GM21825 (cell line): Measurements from ENCODE around the gene ZNF862.

Experiments used
- ATAC-seq: cut with Tn5 transposase; IDR thresholded peaks from one replicate; pipeline ENCODE4 v1.9.1; 2021; ENCODE audit warnings: mild to moderate bottlenecking, moderate library complexity; ENCODE audit not compliant: unreplicated experiment

ZNF862 gene

DNA sequence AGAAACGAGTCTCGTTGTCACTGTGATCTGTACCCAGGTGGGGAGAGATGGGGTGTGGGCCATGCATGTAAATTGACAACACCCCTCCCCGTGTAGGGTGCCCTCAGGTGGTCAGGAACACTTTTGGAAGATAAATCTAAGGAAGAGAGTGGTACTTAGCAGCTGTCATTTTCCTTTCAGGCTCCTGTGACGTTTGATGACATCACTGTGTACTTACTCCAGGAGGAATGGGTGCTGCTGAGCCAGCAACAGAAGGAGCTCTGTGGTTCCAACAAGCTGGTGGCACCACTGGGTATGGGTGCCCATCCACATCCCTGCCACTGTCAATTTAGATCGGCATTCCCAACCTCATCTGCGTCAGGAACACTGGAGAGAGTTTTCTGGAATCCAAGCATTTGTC is 6.3 kb downstream of the ZNF862 start:
- no peak for ATAC-seq

DNA sequence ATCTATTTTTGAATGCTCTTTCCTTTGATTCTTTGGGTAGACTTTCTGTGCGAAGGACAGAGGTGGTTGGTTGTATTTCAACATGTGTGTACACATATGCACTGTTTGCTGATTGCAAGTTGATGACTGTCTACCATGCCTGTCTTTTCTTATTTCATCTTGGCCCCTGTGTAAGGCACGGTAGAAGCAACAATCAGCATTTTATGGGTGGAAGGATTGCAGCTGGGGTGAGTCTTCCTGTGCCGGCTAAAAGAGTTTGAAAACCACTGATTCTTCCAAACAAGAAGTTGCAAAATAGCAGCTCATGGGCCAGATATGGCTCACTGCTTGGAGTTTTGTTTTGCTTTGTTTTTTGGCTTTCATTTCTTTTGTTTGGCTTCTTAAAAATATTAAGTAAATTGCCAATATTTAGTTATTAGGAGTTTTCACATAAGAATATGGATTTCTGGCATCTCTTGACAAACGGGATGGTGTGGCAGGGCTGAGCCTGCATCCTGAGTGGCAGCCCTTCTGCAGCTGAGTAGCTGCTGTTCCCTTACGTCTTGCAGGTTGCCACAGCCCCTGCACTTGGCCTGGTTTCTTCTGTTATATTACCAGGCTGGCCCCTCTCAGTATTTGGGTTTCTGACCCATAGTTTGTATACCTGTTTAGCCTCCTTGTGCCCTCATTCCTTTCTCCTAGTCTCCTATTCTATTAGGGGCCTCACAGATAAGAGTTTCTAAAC is 7.2 kb downstream of the ZNF862 start:
- no peak for ATAC-seq

DNA sequence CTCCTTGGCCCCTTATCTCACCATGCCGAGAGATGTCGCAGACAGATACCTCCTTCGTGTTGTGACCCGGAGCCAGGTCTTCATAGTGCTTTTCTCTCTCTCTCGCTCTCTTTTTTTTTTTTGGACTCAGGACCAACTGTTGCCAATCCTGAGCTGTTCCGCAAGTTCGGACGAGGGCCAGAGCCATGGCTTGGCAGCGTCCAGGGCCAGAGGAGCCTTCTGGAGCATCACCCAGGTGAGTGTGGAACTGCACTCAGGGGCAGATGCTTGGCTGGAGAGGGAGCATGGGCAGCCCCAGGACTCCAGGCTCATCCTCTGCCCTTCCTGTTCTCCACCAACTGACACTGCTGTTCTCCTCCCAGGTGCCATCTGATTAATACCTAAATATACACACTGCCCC is 7.8 kb downstream of the ZNF862 start:
- ATAC-seq: no peak

DNA sequence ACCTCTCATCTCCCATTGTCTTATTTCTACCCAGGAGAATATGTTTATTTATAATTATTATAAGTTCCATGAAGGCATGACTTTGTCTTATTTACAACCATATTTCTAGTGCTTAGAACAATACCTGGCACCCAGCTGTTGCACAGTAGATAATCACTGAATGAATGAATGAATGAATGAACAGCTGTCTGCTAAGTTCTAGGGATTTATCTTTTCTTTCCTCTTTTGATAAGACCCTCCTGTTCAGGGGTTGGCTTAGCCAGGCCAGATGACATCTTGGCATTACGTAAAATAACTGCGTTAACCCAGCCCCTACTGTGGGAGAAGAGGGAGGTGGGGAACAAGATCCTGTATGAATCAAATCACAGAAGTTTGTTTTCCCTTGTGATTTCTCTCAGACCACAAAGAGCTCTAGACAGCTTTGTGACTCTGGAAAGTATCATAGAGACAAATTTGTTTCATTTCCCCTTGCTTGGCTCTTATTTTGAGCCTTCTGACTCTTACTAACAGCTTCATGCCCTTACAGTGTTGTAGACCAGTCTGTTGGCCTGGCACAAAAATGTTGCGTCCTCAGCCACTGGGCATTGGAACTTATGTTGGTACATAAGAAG is 8.4 kb downstream of the ZNF862 start:
- peak; percentile 75 for ATAC-seq

DNA sequence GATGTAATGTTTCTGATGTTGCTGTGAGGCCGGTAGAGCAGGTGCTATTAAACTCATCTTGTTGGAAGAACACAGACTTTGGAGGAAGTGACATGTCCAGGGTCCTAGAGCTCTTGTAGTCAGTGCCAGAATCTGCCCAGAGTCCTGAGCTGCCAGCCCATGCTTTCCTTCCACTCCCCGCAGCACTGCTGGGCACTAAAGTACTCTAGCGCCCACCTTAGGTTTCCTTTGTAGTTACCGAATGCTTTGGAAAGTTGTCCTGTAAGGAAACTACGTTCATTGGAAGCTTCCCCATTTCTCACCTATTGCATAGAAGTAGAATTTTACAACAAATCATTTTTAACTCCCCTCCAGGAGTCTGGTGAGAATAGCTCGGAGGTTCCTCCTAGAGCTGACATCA is 11.0 kb downstream of the ZNF862 start:
- ATAC-seq: no peak

DNA sequence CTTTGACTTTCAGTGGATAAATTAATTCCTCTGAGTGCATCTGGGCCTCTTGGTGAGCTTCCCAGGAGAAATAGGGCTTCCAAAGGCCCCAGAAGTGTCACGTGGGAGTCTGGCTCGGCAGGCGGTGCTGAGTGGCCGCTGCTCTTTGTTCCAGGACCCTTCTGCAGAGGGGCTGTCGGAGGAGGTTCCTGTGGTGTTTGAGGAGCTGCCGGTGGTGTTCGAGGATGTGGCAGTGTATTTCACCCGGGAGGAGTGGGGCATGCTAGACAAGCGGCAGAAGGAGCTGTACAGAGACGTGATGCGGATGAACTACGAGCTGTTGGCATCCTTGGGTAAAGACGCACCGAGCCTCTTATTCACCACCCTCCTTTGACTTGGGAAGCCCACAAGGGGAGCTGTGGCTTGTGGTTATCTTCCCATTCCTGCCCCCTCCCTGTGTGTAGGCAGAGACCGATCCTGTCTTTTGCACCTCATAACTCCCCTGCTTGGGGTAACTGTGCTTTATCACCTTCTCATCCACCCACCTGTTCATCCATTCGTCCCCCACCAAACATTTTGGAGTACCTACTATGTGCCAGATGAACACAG is 11.9 kb downstream of the ZNF862 start:
- no peak for ATAC-seq

DNA sequence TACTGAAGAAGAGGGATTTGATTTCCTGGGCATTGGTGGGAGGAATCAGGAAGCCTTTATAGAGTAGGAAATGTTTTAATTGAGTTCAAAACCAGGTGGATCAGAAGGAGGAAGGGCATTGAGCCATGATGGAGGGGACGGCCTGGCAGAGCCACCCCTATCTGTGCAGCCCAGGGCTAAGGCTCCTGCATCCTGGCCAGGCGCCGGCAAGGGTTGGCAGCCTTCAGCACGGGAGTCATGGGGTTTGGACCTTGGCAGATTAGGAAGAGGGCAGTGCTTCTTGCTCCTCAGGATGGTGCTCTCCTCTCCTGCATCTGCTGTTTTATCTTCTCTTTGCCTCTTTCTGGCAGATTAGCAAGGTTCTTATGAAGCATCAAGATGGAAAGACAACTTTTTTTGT is 12.5 kb downstream of the ZNF862 start:
- ATAC-seq: no peak

DNA sequence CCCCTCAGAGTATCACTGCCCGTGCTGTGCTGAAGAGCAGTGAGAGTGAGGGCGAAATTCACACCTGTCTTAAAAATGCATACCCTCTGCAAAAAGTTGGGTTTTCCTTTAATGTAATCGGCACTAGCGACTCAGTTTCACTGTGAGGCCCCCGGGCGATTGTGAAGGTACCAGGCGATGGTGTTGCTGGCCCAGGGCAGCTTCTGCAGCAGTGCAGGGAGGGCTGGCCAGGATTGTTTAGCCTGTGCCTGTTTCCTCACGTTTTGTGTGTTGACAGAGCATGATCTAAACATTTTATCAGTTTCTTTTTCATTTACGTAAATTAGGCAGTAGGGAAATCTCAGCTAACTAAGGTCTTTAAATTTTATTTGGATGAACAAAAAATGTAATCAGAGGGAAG is 13.3 kb downstream of the ZNF862 start:
- no peak for ATAC-seq

DNA sequence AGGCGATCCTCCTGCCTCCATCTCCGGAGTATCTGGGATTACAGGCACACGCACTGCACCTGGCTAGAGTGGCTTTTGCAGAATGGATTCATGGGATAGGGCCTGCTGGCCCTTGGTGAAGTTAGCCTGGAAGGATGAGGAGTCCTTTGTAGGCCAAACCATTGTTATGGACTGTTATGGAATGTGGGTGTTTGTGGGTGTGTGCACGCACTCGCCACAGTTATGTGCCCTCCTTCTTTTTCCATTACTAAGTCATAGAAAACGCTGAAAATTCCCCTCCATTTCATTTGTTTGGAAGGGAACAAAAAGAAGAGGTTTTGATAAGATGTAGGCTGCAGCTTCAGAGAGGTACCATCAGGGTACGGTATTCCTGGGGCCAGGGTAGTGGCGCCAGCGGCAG is 15.0 kb downstream of the ZNF862 start:
- ATAC-seq: no peak

DNA sequence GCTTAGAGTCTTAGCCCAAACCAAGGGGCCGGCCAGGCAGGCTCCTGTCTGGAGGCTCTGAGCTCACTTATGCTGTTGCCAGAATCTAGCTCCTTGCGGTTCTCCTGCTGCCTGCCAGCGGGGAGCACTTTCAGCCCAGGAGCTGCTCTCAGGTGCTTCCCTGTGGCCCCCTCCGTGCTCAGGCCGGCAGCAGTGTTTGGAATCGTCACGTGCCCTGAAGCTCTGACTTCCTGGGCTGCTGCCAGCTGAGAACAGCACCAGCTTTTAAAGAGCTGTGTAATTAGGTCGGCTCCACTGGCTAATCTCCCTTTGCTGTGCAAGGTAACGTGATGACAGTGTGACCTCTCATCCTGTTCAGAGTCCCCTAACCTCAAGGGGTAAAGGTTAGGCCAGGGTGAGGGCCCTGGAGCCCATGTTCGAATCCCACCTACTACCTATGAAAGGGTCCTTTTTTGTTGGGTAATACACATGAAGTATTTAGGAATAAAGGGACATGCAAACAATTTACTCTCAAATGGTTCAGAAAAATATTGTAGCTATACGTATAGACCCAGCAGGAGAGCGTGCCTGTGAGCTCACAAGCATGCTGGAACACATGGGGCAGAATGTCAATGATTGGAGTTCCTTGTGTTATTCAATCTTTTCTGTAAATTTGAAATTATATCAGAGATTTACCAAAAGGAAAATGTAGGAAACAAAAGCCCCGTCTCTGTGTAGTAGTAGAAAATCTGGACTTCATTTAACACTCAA is 16.6 kb downstream of the ZNF862 start:
- no peak for ATAC-seq

DNA sequence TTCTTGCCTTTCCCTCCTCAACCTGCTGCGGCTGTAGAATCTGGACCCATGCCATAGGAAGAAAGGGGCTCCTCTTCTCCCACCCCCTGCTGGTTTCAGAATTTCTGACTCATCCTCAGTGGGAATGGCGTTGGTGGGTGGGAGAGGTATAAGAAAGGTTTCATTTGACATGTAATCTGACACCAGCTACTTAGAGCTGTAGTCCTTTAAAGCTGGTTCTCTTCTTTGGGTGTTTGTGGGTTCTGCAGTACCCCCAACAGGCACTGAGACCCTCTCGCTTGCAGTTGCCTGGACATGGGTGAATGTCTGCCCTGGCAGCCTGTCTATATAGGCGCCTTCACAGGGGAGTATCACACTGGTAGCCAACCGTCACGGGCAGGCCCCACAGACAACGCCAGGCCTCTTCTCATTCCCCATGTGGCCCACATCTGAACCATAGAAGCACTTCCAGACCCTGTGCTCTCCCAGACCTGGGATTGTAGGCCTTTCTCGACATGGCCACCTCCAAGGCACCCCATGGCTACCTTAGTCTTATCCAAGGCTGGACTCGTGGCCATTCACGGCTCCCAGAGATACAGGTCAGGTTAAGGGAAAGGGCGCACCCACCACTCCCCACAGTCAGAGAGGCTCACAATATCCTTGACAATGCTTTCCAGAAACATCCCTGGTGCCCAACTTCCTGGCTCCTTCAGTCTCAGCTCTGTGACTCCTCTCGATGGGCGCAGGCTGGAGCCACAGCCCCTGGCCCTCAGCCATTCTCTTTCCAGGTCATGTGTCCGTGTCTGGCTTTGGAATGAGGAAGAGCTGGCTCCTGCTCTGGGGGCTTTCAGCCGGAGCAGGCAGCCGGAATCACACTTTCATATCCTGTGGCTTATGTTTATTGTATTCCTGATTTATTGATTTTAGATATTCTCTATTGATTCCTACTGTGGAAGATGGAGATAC is 17.5 kb downstream of the ZNF862 start:
- no peak for ATAC-seq

DNA sequence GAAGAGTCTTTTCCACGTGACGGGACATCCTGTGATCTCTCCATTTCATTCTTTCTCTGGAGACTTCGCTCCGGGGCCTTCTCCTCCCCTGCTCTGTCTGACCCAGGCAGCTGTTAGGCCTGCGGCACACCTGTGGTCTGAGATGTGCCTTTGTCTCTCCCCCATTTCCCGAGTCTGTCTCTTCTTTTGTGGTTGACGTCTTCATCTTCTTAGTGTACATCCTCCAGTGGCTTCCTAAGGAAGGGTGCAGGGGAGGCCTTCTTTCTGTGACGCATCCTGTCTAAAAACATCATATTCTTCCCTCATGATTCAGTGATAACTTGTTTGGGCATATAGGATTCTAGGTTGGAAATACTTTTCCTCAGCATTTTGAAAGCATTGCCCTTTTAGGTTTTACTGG is 18.4 kb downstream of the ZNF862 start:
- ATAC-seq: no peak

DNA sequence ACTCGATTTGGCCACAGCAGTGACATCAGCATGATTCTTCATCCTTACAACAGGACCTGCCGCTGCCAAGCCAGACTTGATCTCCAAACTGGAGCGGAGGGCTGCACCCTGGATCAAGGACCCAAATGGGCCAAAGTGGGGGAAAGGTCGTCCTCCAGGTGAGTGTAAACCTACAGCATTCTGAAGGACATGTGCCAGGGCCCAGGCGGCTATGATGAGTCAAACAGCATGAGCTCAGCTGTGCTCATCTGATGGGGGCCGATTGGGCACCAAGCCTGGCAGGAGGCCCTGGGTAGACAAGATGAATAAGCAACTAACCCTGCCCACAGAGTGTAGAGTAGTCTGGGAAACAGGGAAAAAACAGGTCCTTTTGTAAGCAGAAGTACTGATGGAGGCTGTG is 21.2 kb downstream of the ZNF862 start:
- no peak for ATAC-seq

DNA sequence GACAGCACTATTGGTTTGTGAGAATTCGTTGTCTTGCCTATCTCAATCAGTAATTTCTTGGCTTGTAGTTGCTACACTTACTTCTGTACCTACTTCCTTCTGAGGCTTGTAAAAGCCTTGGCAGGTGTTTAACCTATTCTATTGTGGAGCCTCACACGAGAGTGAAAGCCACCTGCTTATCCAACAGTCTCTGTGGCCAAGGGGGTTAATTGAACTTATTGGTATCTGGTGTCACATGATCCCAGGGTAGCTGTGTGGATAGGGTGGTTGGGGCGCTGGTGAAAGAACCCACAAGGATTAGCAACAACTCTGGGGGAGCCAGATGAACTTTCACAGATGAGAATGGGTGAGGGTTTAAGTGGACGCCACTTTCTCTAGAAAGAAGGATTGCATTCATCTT is 21.7 kb downstream of the ZNF862 start:
- ATAC-seq: no peak

DNA sequence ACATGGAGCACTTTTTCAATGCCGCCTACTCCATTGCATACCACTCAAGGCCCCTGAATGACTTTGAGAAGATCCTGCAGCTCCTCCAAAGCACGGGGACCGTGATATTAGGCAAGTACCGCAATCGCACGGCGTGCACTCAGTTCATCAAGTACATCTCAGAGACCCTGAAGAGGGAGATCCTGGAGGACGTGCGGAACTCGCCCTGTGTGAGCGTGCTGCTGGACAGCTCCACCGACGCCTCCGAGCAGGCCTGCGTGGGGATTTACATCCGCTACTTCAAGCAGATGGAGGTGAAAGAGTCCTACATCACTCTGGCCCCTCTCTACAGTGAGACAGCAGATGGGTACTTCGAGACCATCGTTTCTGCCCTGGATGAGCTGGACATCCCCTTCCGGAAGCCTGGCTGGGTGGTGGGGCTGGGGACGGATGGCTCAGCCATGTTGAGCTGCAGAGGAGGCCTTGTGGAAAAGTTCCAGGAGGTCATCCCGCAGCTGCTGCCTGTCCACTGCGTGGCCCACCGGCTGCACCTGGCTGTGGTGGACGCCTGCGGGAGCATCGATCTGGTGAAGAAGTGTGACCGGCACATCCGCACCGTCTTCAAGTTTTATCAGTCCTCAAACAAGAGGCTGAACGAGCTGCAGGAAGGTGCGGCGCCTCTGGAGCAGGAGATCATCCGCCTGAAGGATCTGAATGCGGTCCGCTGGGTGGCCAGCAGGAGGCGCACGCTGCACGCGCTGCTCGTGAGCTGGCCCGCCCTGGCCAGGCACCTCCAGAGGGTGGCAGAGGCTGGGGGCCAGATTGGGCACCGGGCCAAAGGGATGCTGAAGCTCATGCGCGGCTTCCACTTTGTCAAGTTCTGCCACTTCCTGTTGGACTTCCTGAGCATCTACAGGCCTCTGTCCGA is 22.9 kb downstream of the ZNF862 start:
- no peak for ATAC-seq

DNA sequence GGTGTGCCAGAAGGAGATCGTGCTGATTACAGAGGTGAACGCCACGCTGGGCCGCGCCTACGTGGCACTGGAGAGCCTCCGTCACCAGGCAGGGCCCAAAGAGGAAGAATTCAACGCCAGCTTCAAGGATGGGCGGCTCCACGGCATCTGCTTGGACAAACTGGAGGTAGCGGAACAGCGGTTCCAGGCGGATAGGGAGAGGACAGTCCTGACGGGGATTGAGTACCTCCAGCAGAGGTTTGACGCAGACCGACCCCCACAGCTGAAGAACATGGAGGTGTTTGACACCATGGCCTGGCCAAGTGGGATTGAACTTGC is 23.5 kb downstream of the ZNF862 start:
- ATAC-seq: no peak

DNA sequence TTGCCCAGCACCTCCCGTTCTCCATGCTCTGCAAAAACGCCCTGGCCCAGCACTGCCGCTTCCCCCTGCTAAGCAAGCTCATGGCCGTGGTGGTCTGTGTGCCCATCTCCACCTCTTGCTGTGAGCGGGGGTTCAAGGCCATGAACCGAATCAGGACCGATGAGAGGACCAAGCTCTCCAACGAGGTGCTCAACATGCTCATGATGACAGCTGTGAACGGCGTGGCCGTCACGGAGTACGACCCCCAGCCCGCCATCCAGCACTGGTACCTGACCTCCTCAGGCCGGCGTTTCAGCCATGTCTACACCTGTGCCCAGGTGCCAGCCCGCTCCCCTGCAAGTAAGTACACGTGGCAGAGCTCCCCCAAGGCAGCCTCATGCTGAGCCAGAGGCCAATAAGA is 24.0 kb downstream of the ZNF862 start:
- no peak for ATAC-seq

DNA sequence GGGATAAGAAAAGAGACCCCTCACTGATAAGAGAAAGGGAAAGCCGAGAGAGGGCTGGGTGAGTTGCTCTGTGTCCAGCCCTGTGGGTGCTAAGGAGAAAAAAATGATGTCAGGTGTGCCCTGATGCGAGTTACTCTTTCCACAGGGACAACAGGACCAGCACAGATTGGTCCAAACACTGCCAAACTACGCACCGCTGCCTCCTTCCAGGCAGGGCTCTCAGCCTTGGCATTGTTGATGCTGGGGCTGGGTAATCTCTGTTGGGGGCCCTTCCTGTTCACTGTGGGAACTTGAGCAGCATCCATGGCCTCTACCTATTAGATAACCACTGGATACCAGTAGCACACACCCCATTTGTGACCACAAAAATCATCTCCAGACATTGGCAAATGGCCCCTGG is 25.3 kb downstream of the ZNF862 start:
- ATAC-seq: no peak

DNA sequence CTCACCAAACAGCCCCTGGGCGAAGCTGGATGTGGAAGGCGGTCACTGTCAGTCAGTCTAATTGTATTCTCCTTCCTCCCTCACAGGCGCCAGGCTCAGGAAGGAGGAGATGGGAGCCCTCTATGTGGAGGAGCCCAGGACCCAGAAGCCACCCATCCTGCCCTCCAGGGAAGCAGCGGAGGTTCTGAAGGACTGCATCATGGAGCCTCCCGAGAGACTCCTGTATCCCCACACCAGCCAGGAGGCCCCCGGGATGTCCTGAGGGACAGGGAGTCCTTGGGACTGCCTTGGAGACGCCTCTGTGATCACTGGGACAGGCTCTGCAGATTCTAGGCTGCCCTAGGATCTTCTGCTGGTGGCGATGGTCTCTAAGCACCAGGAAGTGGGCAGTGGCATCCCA is 25.8 kb downstream of the ZNF862 start:
- ATAC-seq: no peak

DNA sequence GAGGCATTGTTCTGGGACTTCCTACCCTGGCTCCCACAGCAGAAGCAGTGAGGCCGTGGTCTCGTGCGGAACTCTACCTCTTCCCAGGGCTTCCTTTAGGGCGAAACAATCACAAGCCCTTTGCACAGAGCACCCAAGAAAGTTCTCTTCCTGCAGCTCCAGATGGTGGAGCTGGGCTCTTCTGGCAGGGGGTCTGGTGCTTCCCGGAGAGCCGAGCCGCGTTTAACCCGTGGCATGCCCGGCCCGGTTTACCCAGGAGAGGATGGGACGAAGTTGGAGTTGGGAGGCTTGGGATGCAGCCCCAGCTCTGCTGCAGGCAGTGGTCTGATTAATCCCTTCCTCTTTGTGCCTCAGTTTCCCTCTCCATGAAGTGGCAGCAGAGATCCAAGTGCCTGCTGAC is 26.6 kb downstream of the ZNF862 start:
- ATAC-seq: no peak
